ENCODE data around the gene POLR3GL. TPM values are rescaled to one million over a fixed set of nuclear protein-coding genes. Genes with fewer than 3 reads are reported as not detected.

POLR3GL gene
- total and polyA plus RNA-seq, 12 donors: 30.9 to 64.5 (median 39.5) TPM

GRCh38 chr1:146007489-146008133, 43.1 kb downstream of the POLR3GL start:
- peak in 2 of 9 donors; percentile 5 to 39 for TF ChIP-seq CTCF (IDR thresholded peaks at IDR 0.05)
- Histone ChIP-seq H3K4me3 (peak overlapping the region in 2 of 10 donors; percentile 26 to 42), H3K27me3 (no peaks in the 10 kb centered on the region), H3K36me3 (no peaks in the 10 kb centered on the region), H3K4me1 (peaks cover 0 to 47% (median 24%) of the 10 kb centered on the region in 9 donors), H3K27ac (peak overlapping the region in 9 of 10 donors; percentile 29 to 91 (median 83)), H3K9me3 (no peaks in the 10 kb centered on the region)
- peak in 2 of 8 donors; percentile 10 to 27 for ATAC-seq
- DNase-seq: no peak
- 80 to 84% methylated on average over 8 of the region's 8 CpGs for WGBS, 2 donors
- intact Hi-C loops (cut with DNase I): loop anchor here in 9 of 10 donors (1.0 to 2.0 kb wide), 6 partner anchors 28 to 115 kb away; no protein-coding TSS in a partner anchor

- H3K4me3 ChIP-seq: no peak overlapping the region
- intact Hi-C loops (cut with DNase I): loop anchor here in 8 of 10 donors (5.0 to 10.0 kb wide), 4 partner anchors 33 to 165 kb away; partner anchors contain the start of gene NUDT17 (in 6 of the 8)
- no peak for DNase-seq
- H3K9me3 ChIP-seq: no peaks in the 10 kb centered on the region
- 79 to 84% methylated on average over 8 of the region's 8 CpGs for WGBS, 2 donors
- peak overlapping the region; percentile 44 to 73 (median 48) for H3K27ac ChIP-seq
- H3K36me3 ChIP-seq: no peaks in the 10 kb centered on the region
- peak in 7 of 8 donors; percentile 29 to 58 (median 42) for ATAC-seq
- no peak for TF ChIP-seq CTCF (IDR thresholded peaks at IDR 0.05)
- H3K4me1 ChIP-seq: peaks cover 0 to 53% (median 29%) of the 10 kb centered on the region in 9 donors
- no peaks in the 10 kb centered on the region for H3K27me3 ChIP-seq
These were observed 45.7 kb downstream of the POLR3GL start for GRCh38 chr1:146010126-146010738.

GRCh38 chr1:146012703-146013558, 48.4 kb downstream of the POLR3GL start:
- Histone ChIP-seq H3K4me1 (peaks cover 0 to 28% (median 14%) of the 10 kb centered on the region in 9 donors), H3K27ac (no peak overlapping the region), H3K27me3 (peaks cover 0 to 2% (median 0%) of the 10 kb centered on the region in 7 donors), H3K4me3 (no peak overlapping the region), H3K36me3 (peaks cover 0 to under 1% (median 0%) of the 10 kb centered on the region in 9 donors), H3K9me3 (no peaks in the 10 kb centered on the region)
- peak; percentile 53 to 93 (median 81) for TF ChIP-seq CTCF (IDR thresholded peaks at IDR 0.05)
- DNase-seq (peak in 1 of 2 donors; percentile 60), ATAC-seq (peak in 4 of 8 donors; percentile 40 to 59 (median 45))
- 4 to 12% methylated on average over 4 of the region's 4 CpGs for WGBS, 2 donors
- intact Hi-C loops (cut with DNase I): loop anchor here (1.0 to 10.0 kb wide), 7 partner anchors 36 to 168 kb away; partner anchors contain the start of gene NUDT17 (in 9 of the 10)

- TF ChIP-seq CTCF (IDR thresholded peaks at IDR 0.05): no peak
- Histone ChIP-seq H3K4me1 (peaks cover 0 to 27% (median 14%) of the 10 kb centered on the region in 9 donors), H3K4me3 (no peak overlapping the region), H3K27ac (no peak overlapping the region), H3K27me3 (peaks cover 0 to 9% (median 0%) of the 10 kb centered on the region in 7 donors), H3K9me3 (no peaks in the 10 kb centered on the region), H3K36me3 (peaks cover 0 to 7% (median 0%) of the 10 kb centered on the region in 9 donors)
- WGBS, 2 donors: 77 to 87% methylated on average over 6 of the region's 6 CpGs
- intact Hi-C loops (cut with DNase I): loop anchor here (1.0 to 10.0 kb wide), 6 partner anchors 36 to 169 kb away; partner anchors contain the start of gene NUDT17 (in 9 of the 10)
- no peak for ATAC-seq
- no peak for DNase-seq
These were observed 49.1 kb downstream of the POLR3GL start for GRCh38 chr1:146013559-146013922.

All from heart right ventricle (tissue), 16 donors.